HG03442 (cell line): Measurements from ENCODE around the gene HOXC9.

Source experiments
- ATAC-seq: cut with Tn5 transposase; IDR thresholded peaks from one replicate; pipeline ENCODE4 v1.9.1; 2021; ENCODE audit warnings: mild to moderate bottlenecking, moderate library complexity; ENCODE audit not compliant: unreplicated experiment

The HOXC9 gene

DNA sequence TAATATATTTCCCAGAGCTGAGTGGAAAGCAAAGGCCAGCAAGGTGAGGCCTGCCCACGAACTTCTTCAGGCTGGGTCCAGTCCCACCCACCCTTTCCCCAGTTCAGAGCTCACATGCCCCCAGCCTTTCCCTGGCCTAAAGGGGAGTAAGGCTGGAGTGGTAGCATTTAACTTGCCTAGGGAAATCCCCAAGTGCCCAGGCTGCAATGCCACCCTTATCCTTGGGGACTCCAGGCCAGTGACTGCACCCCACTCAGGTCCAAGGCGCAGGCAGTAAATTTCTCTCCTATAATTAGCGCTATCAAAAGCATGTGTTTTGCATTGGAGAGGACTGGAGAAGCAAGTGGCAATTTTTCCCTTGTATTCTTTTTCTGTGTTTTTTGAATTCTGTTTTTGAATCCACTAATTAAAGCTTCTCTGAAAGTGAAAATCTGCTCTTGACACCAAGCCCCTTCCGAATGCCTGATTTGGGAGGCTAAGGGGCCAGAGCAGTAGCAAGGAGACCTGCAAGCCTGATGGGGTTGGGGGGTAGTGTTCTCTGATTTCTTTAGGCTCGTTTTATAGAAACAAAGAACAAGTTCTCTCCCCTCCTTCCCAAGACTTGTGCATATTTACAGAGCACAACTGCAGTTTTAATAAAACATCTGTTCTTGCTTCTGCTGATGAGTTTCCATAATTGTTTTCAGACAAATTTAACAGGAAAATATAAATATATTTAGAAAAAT lies 24.8 kb downstream of the HOXC9 start:
- no peak for ATAC-seq

DNA sequence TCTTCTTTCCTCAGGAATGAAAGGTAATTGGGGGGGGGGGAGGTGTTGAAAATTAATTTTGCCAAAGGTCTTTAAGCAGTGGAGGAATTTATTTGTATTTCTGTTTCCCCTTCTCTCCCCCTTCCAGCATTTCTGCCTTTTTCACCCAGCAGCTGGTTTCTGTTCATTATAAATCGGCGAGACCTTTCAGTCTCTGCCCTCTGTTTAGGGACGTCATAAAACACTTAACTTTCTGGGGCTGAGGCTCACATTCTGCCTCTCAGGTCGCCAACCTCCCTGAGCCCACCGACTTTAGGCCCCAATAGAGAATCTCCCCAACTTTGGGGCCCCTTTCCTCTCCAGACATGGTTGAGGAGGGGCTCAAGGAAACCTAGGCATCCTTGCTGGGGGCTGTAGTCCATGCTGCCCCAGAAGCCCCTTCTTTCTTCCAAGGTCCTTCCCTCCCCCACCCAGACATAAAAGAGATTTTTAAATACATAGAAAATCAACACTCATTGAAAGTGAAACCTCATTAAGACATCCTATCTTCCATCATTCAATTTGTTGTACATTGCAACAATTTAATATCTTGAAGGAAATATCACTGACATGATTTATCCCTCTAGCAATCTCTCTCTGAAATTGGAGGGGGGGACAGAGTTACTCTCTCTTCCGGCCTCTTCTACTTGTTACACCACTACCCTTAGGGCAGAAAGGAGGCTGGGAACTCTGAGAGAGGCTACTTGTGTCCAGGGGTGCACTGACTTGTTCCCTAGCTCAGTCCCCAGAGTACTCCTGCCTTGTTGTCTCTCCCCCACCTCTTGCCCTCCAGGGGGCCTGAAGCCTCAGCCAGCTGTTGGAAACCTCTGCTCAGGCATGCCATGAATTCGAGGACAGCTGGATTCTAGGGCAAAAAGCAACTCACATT lies 25.8 kb downstream of the HOXC9 start:
- no peak for ATAC-seq

DNA sequence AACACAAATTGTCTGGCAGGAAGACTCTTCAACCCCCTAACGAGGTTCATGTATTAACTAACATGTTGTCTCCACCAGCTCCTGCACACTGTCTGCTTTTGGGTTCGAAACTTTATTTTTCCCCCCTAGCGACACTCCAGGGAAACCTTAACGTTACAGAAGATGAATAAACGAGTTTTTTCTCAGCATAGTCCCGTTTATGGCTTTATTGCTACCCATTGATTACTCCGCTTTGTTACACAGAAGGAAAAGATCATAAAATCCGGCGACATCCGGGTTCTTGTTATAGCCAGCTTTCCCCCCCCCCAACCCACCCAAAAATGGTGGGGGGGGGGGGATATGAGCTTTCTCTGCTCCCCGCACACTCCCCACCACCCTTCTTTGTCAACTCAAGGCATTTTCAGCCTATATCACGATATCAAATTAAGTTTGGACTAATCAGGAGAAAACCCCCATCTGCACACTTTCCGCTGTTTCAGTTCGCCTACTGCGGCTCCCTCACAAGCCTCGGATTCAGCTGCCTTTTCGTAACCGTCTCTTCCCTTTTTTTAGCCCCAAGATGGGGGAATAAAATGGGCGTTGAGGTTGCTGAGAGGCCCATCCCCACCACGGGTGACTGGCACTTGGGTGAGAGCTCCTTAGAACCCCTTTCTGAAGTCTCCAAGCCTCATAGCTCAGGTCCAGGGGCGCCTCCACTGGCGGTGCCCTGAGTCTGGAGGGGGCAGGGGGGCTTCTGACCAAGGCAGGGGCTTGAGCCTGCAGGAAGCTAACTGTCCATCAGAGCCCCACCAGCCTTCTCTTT lies 26.9 kb downstream of the HOXC9 start:
- no peak for ATAC-seq

DNA sequence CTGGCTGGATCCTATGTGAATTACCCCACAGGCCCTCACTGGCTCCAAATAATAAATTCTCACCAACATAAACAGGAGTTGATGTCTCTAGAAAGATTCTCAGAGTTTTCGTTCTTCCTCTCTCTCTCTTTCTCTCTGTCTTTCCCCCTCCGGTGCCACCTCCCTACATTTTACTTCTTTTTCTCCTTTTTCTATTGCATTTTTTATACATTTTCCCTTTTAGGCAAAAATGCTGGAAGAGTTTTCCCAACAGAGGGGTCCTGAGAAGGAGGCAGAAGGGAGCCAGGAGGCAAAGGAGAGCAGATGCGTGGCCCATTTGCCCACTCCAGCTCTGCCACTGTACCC lies 27.5 kb downstream of the HOXC9 start:
- no peak for ATAC-seq

DNA sequence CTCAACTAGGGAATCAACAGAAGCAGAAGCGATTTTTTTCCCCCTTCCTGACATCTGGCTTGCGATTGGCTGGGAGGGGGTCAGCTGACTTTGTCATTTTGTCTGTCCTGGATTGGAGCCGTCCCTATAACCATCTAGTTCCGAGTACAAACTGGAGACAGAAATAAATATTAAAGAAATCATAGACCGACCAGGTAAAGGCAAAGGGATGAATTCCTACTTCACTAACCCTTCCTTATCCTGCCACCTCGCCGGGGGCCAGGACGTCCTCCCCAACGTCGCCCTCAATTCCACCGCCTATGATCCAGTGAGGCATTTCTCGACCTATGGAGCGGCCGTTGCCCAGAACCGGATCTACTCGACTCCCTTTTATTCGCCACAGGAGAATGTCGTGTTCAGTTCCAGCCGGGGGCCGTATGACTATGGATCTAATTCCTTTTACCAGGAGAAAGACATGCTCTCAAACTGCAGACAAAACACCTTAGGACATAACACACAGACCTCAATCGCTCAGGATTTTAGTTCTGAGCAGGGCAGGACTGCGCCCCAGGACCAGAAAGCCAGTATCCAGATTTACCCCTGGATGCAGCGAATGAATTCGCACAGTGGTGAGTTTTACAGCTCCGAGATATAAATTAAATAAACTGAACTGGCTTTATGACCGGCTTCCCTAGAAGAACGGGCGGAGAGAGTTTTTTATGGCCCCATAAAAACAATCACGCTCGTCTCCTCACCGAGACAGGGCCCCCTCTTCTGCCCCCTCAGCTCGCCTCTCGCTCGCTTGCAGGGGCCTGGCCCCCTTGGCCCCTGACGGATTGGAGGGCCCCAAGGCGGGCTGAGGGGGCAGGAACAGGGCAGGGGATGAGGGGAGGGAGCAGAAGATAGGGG lies 28.6 kb downstream of the HOXC9 start, which contains the start of gene HOXC6:
Gene HOXC6, plus strand, starts transcription at position 127 of the 888 bp plus-strand sequence. Its CDS starts 82 bp downstream, at position 209.
- no peak for ATAC-seq

DNA sequence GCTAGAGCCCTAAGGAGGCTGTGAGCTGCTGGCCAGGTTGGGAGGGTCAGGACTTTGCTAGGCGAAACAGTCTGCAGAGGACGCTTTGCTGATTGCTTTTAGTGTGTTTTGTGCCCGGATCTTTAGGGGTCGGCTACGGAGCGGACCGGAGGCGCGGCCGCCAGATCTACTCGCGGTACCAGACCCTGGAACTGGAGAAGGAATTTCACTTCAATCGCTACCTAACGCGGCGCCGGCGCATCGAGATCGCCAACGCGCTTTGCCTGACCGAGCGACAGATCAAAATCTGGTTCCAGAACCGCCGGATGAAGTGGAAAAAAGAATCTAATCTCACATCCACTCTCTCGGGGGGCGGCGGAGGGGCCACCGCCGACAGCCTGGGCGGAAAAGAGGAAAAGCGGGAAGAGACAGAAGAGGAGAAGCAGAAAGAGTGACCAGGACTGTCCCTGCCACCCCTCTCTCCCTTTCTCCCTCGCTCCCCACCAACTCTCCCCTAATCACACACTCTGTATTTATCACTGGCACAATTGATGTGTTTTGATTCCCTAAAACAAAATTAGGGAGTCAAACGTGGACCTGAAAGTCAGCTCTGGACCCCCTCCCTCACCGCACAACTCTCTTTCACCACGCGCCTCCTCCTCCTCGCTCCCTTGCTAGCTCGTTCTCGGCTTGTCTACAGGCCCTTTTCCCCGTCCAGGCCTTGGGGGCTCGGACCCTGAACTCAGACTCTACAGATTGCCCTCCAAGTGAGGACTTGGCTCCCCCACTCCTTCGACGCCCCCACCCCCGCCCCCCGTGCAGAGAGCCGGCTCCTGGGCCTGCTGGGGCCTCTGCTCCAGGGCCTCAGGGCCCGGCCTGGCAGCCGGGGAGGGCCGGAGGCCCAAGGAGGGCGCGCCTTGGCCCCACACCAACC lies 29.8 kb downstream of the HOXC9 start:
- ATAC-seq, result no peak

DNA sequence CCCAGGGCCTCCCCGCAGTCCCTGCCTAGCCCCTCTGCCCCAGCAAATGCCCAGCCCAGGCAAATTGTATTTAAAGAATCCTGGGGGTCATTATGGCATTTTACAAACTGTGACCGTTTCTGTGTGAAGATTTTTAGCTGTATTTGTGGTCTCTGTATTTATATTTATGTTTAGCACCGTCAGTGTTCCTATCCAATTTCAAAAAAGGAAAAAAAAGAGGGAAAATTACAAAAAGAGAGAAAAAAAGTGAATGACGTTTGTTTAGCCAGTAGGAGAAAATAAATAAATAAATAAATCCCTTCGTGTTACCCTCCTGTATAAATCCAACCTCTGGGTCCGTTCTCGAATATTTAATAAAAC lies 30.5 kb downstream of the HOXC9 start:
- ATAC-seq, result no peak

DNA sequence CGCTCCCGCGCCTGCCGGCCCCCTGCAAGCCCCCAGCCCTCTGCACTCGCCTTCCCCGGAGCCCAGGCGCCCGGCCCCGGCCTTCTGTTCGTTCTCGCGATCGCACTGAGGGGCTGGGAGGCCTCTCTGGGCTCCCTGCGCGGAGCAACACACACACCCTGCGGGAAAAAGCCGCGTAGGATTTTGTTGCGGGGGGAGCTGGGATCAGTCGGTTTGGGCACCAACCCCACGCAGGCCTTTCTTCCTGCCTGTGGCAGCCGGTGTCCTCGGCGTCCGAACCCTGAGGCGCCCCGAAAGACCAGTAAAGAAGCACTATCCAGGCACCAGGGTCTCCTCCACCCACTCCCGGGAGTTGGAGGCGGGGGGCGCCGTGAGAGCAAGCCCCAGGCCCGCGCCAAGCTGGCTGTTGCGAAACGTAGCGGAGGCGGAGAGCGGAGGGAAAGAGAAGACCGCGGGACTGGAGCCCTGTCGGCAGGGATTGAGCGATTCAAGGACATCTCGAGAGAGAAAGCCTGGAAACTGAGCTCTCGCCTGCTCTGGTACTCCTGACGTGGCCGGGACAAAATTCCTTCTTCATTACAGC lies 31.0 kb downstream of the HOXC9 start:
- no peak for ATAC-seq

DNA sequence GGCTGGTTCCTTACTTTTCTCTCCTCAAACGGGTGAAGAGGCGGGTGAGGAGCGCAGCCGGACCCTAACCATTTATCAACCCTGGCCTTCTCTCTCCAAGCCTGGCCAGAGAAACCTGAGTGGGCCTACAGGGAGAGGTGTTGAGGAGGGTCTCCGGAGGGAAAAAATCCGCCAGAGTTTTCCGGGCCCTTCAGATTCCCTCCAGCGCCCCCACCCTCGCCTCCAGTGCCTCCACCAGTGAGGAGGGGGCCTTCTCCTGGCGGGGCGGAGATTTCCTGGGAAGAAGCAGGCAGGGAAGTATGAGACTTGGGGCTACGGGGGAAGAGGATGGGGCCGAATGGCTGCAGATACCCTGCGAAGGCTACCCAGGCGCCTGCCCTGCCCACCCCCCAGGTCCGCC lies 31.5 kb downstream of the HOXC9 start:
- no peak for ATAC-seq

DNA sequence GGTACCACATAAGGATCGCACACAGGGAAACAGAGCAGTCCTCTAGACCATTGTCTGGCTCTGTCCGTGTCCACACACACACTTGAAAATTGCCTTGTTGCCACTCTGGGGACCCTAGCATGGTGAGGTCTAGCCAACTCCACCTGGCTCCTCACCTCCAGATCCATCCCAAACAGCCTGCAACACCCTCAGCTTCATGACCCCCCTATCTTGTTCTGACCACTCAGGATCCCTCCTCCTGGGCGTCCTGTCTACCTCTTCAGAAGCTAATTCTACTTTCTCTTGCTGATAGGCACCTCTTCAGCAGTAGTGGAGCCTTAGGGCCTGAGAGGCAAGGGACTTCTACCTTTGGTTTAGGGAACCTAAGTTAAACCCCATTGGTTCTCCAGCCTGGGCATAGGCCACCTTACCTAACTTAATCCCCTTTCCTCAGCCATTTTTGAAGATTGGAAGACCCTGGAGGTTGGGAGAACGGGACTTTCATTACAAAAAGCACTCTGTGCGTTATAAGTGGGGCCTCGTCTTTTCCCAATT lies 32.2 kb downstream of the HOXC9 start:
- ATAC-seq, result no peak

DNA sequence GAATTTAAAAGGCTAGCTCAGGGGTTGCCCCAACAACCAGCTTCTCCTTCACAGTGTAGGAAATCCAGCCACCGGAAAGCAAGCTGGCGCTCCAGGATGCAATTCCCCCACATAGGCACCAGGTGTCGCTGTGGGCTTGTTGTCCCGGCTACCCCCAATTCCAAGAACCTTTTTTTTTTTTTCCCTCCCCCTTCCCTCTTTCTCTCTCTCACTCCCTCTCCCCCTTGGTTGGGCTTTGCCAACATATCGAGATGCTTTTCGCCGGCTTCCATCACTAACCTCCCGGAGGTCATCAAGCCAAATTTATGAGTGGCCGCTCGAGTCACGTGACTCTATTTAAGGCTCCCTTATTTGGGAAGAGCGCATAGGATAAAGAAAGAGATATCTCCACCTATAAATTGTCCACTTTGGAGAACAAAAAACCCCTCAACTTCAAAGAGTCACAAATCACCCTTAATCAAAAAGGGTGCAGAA lies 32.7 kb downstream of the HOXC9 start, which contains the start of gene HOXC5:
Gene HOXC5, plus strand, starts transcription at position 424 of the 474 bp plus-strand sequence. CDS start 73 bp downstream, outside the sequence.
- ATAC-seq, result no peak

DNA sequence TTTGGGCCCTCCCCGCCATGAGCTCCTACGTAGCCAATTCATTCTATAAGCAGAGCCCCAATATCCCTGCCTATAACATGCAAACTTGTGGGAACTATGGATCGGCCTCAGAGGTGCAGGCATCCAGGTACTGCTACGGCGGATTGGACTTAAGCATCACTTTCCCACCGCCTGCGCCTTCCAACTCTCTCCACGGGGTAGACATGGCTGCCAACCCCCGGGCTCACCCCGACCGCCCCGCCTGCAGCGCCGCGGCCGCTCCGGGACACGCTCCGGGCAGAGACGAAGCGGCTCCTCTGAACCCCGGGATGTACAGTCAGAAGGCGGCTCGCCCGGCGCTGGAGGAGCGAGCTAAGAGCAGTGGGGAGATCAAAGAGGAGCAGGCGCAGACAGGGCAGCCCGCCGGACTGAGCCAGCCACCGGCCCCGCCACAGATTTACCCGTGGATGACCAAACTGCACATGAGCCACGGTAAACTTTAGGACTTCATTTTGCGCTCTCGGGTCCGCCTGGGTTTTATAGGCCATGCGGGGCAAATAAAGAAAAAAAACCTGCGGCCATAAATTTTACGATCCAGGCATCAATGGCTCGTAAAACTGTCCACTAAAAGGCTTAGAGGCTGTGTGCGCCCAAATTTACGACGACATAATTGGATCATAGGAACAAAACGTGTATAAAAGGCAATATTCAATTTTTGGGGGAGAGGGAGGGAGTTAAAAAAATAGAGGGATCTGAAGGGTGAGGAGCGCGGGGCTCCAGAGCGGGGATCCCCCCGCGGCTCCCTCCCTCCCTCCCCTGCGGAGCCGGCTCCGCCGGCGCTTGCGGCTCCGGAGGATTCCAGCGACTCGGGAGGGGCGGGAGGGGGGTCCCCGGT lies 33.4 kb downstream of the HOXC9 start:
- no peak for ATAC-seq

DNA sequence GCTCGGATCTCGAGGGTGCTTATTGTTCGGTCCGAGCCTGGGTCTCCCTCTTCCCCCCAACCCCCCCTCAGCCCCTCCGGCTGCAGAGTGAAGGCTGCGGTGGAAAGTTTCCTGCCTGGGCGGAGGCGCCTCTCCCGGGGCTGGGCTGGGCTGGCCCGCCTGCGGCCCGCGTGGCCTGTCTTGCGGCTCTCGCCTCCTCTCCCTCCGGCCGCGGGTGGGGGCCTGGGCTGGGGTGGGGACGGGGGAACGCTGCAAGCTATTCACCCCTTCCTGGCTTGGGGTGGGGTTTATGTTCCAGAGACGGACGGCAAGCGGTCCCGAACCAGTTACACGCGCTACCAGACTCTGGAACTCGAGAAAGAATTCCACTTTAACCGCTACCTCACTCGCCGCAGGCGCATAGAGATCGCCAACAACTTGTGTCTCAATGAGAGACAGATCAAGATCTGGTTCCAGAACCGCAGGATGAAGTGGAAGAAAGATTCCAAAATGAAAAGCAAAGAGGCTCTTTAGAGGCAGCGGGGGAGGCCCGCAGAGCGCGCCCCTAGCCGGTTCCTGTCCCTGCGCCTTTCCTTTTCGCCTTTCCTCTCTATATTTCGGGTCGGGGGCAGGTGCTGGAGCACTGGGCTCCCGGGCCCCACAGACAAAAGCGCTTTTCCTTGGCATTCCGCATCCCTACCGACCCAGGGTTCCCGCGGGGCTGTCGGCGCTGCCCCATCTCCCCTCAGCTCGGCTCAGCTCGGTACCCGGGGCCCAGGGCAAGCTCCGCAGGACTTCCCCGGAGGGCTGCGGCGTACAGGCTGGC lies 34.2 kb downstream of the HOXC9 start:
- ATAC-seq, result no peak

DNA sequence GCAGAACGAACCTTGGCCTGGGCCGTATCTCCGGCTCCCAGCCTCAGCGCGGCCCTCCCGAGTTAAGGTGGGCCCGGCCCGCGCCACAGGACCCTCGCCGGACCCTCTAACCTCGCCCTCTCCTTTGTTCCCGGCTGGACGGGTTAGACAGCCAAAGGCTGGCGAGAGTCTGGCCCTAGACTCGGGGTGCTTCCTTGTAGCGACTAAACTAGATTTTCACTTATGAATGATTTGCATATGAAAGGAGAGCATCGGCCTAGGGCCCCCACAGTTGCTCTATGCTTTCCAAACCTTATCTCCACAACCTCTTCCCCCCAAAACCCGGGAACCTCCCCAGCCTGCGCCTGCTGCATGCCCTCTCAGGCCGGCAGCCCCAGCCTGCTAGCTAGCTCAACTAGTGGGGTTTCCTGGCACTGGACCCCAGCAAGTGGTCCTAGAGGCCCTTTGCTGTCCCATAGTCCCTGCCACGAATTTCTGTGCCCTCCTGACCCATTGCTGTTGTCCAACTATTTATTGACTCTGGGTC lies 34.9 kb downstream of the HOXC9 start:
- ATAC-seq, result no peak

DNA sequence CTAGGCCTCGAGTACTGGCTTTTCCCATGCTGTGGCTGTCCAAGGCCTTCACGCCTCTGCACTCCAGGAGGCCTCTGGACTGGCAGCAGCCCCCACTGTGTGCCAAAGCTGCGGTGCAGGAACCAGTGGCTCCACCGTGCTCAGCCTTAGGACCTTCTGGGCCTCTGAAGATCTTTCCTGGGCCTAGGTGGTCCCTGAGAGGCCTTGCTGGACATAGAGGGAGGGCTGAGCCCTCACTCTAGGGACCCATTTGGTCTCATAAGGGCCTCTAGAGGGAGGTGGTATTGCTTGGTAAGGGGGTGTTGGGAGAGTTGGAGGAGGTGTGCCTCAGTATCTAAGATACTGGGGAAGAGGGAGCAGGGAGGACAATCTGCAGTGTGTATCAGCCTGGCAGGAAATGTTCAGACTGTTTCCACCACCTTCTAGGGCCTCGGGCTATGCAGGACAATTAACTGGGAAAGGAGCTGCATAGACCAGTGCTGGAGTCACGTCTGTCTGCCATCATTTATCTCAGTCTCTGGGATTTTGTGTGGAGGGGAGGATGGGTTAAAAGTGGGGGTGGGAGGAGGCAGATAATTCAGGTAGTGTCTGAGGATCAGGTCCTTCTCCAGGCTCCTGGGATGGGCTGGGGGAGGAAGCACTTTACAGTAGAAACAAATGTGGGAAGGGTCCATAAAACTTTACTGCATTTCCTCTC lies 35.8 kb downstream of the HOXC9 start:
- no peak for ATAC-seq
